Keratinocyte (primary cell): ENCODE data around the gene ANO3.

Source experiments
- CTCF ChIP-seq, 3 experiments: IDR thresholded peaks in 1 of 3; conservative IDR thresholded peaks in 1 of 3; optimal IDR thresholded peaks in 1 of 3; 2 replicates in 2 of 3; 3 replicates in 1 of 3; pipeline versions ENCODE3 to v1.5.1; 2011; ENCODE audit warnings: low read length in 3 of 3, mild to moderate bottlenecking in 3 of 3, moderate library complexity in 2 of 3, control low read depth in 1 of 3, inconsistent platforms in 1 of 3; ENCODE audit not compliant: insufficient read depth in 2 of 3; ENCODE audit errors: extremely low read depth in 1 of 3
- EZH2 ChIP-seq: IDR thresholded peaks from one replicate; pipeline ENCODE4 v1.6.1; 2012; ENCODE audit warnings: inconsistent platforms, mild to moderate bottlenecking, low read length, moderate library complexity

GRCh38 chr11:26677566-26677965, 345.6 kb downstream of the ANO3 start:
- TF ChIP-seq CTCF (optimal IDR thresholded peaks at IDR 0.05 in 1 of 3, IDR thresholded peaks at IDR 0.05 in 1 of 3, conservative IDR thresholded peaks at IDR 0.05 in 1 of 3; ENCODE audit: extremely low read depth in 1 of 3, insufficient read depth in 2 of 3, low read length in 3 of 3) (no peak), EZH2 (no peak)
